Hematopoietic multipotent progenitor cell treated with erythropoietin and hydrocortisone succinate and interleukin-3 and kit ligand, for 15 days (in vitro differentiated cells): ENCODE measurements around the gene RXFP1.

Experiments
- DNase-seq: peaks from one replicate; pipeline ENCODE4 v3.0.0-alpha.2; 2015; ENCODE audit warnings: low spot score

Gene RXFP1

DNA sequence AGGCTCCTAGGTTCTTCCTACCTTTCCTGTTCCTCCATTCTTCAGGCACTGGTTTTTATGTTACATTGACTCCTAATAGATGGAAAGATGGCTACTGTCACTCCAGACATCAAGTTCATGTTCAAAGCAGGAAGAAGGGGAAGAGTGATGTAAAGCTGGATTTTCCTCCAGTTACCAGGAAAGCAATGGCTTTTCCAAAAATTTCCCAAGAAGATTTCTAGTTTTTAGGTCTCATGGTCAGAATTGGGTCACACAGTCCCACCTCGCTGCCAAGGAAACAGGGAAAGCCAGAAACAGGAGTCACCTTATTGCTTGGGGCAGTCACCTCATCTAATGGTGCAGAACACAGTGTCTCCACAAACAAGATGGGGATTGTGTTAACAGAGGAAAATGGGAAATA, 21.5 kb downstream of the RXFP1 start:
- DNase-seq: no peak

DNA sequence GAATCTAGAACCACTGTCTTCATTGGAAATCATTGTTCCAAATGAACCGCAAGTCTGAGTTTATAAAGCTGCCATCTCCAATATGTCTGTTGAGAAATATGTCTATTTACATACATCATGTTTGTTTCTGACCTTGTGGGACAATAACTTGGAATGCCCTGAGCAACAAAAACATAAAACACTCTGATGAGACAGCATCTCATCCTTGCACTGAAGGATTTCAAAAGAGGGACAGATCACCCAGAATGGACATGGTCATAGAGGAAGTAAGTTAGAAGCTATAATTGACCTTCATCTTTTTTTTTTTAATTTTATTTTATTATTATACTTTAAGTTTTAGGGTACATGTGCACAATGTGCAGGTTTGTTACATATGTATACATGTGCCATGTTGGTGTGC, 22.5 kb downstream of the RXFP1 start:
- DNase-seq: no peak

DNA sequence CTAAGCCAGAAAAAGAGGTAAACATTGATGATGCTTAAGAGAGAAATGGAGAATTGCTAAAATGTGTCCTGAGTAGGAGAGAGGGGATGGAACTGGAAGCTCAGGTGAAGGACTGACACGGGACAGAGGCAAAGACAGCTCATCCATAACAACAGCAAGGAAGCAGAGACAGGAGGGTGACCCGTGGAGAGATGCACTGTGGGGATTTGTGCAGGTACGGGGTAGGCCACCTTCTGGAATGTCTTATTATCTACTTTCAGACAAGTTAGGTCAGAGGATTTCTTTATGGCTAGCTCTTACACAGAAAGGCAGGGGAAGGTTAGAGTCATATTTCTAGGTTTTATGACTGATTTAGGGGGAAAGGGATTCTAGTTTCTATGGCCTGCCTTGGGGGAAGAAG, 31.7 kb downstream of the RXFP1 start:
- no peak for DNase-seq

DNA sequence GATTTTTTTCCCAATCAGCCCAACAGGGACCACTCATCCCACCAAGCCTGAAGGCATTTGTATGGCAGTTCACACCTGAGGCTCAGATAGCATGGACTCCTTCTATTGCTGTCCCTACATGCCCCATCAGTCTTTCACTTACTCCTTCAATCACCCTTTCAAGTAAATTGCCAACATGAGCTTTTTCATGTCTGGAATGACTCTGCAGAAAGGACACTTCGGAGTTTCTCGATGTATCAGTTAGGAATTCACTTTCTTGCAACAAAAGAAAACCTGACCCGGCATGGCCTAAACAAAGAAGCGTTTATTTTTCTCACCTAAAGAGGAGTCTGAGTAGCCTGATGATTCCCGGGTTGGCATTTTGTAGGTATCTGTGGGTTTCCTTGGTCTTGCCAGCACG, 38.6 kb downstream of the RXFP1 start:
- no peak for DNase-seq

DNA sequence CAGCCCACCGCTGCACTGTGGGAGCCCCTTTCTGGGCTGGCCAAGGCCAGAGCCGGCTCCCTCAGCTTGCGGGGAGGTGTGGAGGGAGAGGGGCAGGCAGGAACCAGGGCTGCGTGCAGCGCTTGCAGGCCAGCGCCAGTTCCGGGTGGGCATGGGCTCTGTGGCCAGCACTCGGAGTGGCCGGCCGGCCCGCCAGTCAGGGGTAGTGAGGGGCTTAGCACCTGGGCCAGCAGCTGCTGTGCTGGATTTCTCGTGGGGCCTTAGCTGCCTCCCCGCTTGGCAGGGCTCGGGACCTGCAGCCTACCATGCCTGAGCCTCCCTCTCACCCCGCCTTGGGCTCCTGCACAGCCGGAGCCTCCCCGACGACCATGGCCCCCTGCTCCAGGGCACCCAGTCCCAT, 45.2 kb downstream of the RXFP1 start:
- DNase-seq: no peak

DNA sequence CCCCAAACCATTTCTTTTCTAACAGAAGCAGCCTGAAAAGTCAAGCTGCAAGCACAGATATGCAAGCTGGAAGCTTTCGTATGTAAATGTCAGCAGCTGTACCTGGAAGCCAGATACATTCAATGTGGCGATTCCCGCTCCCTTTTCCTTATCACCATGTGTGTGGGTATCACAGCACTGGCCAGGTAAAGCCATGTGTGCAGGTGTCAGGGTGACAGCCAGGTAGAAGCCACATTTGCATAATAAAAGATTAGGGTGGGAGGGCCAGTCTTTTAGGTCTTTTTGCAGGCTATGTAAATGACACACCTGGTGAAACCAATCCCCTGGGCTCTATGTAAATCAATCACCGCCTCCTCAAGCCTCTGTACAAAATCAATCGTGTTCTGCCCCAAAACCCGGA, 50.1 kb downstream of the RXFP1 start:
- no peak for DNase-seq

DNA sequence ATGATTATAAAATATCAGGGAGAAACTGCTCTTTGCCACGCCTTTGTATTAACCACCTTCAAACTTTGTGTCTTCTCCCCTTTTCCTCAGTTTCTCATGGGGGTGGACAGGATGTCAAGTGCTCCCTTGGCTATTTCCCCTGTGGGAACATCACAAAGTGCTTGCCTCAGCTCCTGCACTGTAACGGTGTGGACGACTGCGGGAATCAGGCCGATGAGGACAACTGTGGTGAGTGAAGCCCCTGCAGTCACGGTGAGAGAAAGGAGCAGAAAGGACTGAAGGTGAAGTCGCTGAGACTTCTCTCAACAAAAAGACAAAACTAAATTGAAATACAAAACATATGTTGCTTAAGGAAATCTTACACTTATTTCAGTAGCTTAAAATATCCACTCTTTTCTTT, 50.9 kb downstream of the RXFP1 start:
- DNase-seq: no peak

DNA sequence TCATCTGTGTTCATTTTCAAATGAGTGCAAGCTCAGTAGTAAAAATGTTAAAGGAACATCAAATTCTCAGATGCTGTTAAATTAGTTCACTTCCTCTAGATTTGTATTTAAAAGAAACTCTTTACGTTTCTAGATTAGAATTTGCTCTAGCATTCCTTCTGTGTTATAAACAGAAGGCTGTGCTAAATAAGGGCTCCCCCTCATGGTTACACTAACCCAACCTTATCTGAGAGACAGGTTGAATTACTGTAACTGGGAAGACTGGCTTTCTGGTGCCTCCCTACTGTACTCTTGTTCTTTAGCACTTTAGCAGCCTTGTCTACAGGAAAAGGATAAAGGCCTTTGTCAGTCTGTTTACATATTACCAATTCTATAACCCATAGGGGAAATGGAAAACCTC, 56.8 kb downstream of the RXFP1 start:
- DNase-seq: no peak

DNA sequence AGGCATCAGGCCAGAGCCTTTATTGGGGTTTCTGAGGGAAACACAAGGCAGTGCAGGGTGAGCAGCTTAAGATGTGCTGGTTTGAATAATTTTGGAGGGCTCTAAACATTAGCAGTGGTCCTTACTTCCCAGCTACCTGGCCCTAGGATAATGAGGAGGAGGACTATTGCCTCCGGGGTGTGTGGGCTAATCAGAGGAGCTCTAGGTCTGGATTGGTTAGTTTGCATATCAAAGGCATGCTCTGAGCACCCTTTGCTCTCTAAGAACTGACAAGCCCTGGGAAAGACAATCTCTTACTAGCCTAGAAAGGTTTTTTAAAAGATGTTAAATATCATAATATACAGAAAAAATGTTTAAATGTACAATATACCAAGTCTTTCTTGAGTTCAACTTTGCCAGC, 58.4 kb downstream of the RXFP1 start:
- DNase-seq: no peak

DNA sequence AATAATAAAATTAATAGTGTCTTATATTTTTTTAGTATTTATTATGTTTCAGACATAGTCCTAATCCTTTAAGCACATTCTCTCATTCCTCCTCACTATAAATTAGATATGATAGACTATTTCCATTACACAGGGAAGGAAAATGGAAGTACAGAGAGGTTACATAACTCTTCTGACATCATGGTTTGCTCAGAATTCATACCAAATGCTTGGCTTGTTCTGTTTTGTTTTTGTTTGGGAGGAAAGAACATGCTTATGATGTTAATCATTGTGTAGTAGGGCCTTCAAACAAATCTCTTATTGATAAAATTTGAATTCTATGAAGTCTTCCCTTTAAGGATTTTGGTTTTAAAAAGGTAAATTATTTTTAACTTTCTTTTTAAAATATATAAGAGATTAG, 59.5 kb downstream of the RXFP1 start:
- DNase-seq: no peak

DNA sequence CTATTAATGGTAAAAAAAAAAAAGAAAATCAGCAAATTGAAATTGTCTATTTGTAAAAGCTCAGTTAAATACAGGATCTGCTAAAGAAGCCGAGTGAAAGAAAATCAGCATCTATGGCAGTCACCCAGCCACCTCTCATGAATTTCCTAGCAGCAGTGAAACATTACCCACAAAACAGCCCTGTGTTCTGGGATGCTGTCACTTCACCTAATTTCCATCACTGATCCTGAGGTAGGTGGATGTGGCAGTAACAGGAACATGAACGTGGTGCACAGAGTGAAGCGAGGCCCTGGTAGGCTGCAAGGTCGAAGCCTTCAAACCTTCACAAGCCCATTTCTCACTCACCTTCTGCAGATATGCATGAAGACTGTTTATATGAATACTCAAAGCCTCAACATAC, 65.2 kb downstream of the RXFP1 start:
- no peak for DNase-seq

DNA sequence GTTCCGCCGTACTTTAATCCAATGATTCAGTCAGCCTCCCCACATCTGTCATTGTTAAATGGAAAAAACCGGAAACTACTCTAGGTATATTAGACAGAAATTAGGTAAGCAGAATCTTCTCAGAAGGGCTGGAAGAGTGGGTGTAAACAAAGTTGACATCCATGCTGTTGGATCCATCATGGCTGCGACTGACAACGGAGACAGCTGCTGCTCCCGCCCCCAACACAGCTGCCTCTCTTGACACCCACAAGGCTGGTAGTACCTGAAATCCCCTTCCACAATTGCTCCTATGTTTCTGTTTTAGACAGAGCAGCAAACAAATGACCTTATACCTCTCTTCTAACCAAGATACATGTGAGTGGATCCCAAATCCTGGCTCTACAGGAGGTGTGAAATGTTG, 66.6 kb downstream of the RXFP1 start:
- no peak for DNase-seq

DNA sequence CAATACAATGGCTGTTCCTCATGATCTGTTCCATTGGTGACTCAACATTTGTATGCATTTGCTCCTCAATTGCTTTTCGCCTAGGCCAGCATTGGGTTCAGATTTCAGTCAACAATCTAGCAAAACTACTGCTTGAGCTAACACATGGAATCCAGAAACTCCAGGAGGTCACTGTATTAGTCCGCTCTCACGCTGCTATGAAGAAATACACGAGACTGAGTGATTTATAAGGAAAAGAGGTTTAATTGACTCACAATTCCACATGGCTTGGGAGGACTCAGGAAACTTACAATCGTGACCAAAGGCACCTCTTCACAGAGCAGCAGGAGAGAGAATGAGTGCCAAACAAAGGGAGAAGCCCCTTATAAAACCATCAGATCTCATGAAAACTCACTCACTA, 67.1 kb downstream of the RXFP1 start:
- no peak for DNase-seq

DNA sequence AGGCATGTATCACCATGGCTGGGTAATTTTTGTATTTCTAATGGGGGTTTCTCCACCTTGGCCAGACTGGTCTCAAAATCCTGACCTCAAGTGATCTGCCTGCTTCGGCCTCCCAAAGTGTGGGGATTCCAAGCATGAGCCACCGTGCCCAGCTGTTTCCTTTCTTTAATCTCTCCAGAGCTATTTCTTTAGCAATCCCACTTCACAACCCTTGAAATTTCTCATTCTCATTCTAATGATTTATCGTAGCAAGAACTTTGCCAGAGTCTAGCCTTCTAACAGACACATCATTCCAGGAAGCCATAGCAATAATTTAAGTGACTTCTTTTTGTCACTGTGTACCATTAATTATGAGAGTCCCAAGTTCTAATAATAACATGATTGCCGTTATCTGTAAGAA, 68.6 kb downstream of the RXFP1 start:
- no peak for DNase-seq

DNA sequence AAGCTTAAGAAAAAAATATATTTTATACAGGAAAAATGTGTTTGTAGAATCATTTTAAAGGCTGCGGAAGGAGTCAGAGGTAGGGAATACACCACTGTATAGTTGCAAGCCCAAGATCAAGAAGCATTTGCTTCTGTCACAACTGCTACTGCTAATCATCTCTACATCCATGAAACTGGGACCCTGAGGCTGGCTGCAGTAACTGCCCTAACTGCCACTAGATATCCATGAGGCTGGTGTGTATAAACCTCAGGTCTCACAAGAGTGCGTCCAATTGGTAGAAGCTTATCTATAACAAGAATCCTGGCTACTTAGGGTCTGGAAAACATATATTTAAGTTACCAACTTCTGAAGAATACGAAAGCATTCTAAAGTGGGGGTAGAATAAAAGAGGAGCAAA, 69.1 kb downstream of the RXFP1 start:
- no peak for DNase-seq

DNA sequence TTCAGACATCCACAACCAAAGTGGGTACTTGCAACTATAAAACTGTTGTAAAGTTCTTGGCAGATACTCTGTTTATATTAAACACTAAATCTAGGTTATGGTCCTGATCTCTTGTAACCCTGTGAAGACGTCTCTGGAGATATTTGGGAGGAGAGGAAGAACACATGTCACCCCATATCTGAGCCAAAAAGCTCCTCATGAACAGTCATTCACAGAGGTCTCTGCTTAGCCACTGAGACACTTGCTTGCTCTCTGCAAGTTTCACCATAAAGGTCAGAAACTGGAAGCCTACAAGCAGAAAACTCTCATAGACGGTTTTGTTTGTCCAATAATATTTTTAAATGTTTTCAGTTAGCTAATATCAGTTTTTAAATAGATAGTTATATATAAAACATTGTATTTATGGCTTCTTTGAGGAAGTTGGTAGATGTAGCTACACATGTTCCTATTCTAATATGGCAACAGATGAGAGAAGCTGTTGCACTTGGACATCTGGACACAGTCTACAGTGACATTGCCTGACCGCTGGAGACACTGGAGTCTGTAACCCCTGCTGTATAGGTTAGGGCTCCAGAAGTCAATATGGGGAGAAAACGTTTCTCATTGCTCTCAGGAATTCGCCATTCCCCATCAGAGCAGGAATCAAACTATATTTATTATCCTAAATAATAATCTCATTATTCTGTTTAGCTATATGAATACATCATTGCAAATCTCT, 76.4 kb downstream of the RXFP1 start:
- DNase-seq: no peak

DNA sequence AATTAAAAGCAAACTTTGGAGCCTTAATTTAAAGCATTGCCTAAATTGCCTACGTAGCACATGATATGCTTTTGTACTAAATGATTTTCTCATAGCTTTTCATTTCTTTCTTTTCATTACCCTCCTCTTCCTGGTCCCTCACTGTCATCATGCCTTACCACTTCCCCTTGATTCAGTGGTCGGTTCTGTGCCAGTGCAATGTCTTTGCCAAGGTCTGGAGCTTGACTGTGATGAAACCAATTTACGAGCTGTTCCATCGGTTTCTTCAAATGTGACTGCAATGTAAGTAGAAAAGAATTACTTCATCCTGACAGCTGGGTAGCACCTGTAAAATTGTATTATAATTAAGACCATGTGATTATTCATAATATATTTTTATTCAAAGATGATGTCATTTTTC, 77.5 kb downstream of the RXFP1 start:
- DNase-seq: no peak

DNA sequence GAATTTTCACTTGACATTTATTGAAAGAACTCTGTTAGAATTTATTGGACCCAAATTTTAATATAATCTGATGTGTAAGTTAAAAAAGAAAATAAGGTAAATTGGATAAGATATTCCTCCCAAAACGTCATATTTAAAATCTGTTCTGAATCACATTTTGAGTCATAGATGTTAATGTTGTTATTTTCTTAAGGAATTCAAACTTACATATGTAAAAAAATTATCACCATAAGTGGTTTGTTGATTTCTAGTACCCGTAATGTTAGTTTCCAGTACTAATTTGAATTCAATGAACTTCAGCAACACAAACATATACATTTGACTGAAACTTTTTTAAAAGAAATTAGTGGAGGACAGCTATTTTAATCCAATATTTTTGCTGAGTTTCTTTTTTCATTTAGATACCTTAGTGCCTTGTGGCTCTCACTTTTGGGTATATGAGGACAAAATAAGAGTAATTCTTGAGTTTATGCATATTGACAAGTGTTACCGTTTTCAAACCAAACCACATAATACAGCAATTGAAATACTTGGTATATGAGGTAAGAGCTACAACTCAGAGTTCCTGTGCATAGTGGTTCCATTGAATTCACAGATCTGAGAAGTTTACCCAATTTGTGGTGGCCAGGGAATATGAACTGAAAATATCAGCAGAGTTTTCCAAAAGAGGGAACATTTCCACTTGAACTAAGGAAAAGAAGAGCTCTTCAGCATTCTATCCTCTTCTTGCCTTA, 78.2 kb downstream of the RXFP1 start:
- no peak for DNase-seq

DNA sequence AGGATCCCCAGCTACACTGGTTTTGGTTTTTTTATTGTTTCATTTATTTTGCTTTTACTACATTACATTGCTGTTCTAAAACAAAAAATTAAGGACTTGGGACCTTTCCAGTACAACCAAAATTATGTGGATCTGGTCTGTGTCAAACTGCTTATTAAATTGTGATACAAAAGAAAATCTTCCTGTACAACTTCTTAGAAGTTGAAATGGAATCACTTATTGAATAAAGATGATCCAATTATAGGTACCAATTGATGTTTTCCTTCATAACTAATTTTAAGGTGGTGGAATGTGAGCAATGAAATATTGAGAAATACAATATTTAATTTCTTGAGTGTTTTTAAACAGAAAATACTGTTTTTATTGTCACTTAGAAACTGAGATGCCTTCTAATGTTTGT, 82.7 kb downstream of the RXFP1 start:
- DNase-seq: no peak

DNA sequence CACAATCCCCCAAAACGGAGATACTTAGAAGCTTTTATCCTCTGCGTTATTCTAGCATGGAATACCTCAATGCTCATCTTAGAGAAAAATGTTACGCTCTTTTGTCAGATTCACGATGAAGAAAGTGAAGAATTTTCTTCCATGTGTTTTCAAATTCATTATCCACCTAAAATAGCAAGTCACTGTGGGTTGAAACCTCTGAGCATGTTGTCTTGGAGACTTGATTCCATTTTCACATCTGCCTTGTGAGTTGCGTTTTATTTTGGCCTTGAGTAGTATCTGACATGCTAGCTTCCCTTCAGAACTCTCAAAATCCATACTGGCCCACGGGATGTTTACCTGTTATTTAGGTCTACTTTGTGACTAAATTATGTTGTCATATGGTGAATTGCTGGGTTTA, 83.7 kb downstream of the RXFP1 start:
- no peak for DNase-seq

DNA sequence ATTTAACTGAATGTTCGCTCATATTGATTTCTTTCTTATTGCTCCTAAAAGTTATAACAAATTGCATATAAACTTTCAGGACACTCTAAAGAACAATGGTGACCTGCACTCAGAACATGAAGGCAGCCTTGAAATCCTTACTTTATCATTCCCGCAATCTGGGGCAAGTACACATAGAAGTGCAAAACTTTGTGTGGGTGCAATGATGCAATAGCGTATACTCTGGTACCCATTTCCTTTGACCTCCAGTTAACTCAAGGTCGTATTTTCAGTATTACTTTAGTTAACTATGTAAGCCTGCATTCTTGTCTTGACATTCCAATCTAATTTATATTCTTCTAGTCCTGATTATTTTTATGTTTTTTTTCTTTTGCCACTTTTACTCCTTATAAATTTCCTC, 85.3 kb downstream of the RXFP1 start:
- no peak for DNase-seq

DNA sequence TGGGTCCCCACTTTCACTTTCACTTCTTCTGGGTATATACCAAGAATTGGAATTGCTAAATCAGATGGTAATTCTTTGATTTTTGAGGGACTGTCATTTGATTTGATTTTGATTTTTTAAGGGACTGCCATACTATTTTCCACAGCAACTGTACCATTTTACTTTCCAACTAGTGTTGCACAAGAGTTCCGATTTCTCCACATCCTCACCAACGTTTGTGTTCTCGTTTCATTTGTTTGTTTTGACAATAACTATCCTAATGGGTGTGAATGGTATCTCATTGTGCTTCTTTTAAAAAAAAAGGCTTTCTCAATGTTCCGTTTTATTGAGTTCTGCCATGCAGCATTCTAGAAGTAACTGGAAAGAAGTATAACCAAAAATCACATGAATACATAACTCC, 87.4 kb downstream of the RXFP1 start:
- DNase-seq: no peak

DNA sequence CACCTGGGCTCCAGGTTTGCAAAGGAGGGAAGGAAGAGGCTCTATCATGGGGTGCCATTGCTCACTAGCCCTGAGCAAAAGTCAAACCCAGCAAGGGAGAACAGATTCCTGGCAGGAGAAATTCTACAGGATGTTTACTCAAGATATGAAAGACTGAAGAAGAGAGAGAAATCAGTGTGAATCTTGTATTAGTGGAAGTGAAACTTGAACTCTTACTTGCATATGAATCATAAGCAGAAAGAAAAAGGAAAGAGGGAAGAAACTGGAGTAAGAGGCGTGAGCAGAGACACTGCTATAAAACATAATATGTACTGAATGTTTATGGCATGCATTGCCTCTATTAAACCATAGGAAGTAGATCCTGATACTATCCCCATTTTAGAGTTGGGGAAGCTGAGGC, 89.1 kb downstream of the RXFP1 start:
- DNase-seq: no peak

DNA sequence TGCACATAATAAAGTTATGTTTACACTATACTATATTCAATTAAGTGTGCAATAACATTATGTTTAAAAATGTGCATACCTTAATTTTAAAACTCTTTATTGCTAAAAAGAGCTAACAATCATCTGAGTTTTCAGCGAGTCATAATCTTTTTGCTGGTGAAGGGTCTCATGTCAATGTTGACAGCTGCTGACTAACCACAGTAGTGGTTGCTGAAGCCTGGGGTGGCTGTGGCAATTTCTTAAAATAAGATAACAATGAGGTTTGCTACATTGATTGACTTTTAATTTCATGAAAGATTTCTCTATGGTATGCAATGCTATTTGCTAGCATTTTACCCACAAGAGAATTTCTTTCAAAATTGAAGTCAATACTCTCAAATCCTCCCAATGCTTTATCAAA, 91.4 kb downstream of the RXFP1 start:
- DNase-seq: no peak
